Esophagus squamous epithelium (tissue), 4 donors: ENCODE data around the gene IL18.
"Not testable (repeated sequence)": the region's sequence is repeated elsewhere in the genome, so short reads cannot be mapped to it uniquely, and the experiment has no call there.

Source experiments
- CTCF ChIP-seq, 6 experiments: fragments of 450-650 bp in 4 of 6; fragments of 200-600 bp in 2 of 6; sonication (generic) in 2 of 6; IDR thresholded peaks; one replicate each; pipeline ENCODE4 v1.5.1; 2016 to 2019; ENCODE audit warnings: antibody characterized with exemption in 6 of 6, mild to moderate bottlenecking in 4 of 6, moderate library complexity in 4 of 6
- POLR2A ChIP-seq, 4 donors: fragments of 450-650 bp; IDR thresholded peaks; one replicate each; pipeline ENCODE4 v1.6.1; 2017; ENCODE audit warnings: antibody characterized with exemption in 4 of 4, mild to moderate bottlenecking in 4 of 4, moderate library complexity in 3 of 4

GRCh38 chr11:112195113-112195512 lies 31.2 kb upstream of the IL18 start:
- not testable (repeated sequence) for TF ChIP-seq CTCF, POLR2A (IDR thresholded peaks at IDR 0.05)
